PC-3 (cell line): ENCODE results near the gene TBX18. TPM values are rescaled to one million over a fixed set of nuclear protein-coding genes. Genes with fewer than 3 reads are reported as not detected.

Experiments used
- ATAC-seq: fragments of 200-7000 bp; cut with Tn5 transposase; 2 replicates; pipeline ENCODE4 v1.9.1; 2020; ENCODE audit warnings: mild to moderate bottlenecking, moderate library complexity
- BruUV-seq: library from RNA; stranded (reverse); fragments of 400-500 nt; replicated peaks from 2 replicates; lab custom pipeline; 2021; lab: Mats Ljungman, UMichigan
- CTCF ChIA-PET: fragments of 300-600 bp; sonication (Branson Sonifier 250); formaldehyde crosslinking; loops from one replicate; lab custom pipeline; 2022; ENCODE audit warnings: antibody characterized with exemption; lab: Charles Lee
- POLR2A ChIA-PET: fragments of 300-600 bp; sonication (Branson Sonifier 250); formaldehyde crosslinking; loops from one replicate; lab custom pipeline; 2022; ENCODE audit warnings: antibody characterized with exemption; ENCODE audit not compliant: unreplicated experiment; lab: Charles Lee
- DNase-seq: peaks from one replicate; pipeline ENCODE4 v3.0.0-alpha.2; 2015
- H2AFZ ChIP-seq: fragments of 300-600 bp; sonication (generic); 2 replicates; pipeline ENCODE4 v1.6.0; 2016; ENCODE audit warnings: antibody characterized with exemption, low read length
- H3F3A ChIP-seq: fragments of 300-600 bp; sonication (generic); one replicate; pipeline ENCODE4 v1.6.0; 2017; ENCODE audit warnings: antibody characterized with exemption, low read length, control low read depth, mild to moderate bottlenecking; ENCODE audit not compliant: unreplicated experiment
- H3K27ac ChIP-seq: fragments of 300-600 bp; sonication (generic); 2 replicates; pipeline ENCODE4 v1.5.1; 2016; ENCODE audit warnings: mild to moderate bottlenecking, low read length
- H3K27me3 ChIP-seq: fragments of 300-600 bp; sonication (generic); 2 replicates; pipeline ENCODE4 v1.6.1; 2016; ENCODE audit warnings: low read length, mixed read lengths
- H3K36me3 ChIP-seq: fragments of 300-600 bp; sonication (generic); 2 replicates; pipeline ENCODE4 v1.6.1; 2016; ENCODE audit warnings: low read depth, mixed run types, low read length, mixed read lengths
- H3K4me1 ChIP-seq: fragments of 300-600 bp; sonication (generic); 2 replicates; pipeline ENCODE4 v1.5.1; 2016; ENCODE audit warnings: low read length; ENCODE audit not compliant: insufficient read depth
- H3K4me2 ChIP-seq: fragments of 300-600 bp; sonication (generic); 2 replicates; pipeline ENCODE4 v1.6.0; 2016; ENCODE audit warnings: low read length
- H3K4me3 ChIP-seq: fragments of 300-600 bp; sonication (generic); 2 replicates; pipeline ENCODE4 v1.5.1; 2016; ENCODE audit warnings: mild to moderate bottlenecking, low read length, mixed read lengths
- H3K79me2 ChIP-seq: fragments of 300-600 bp; sonication (generic); 2 replicates; pipeline ENCODE4 v1.6.1; 2017; ENCODE audit warnings: low read length, mixed read lengths
- H3K9ac ChIP-seq: fragments of 300-600 bp; sonication (generic); 2 replicates; pipeline ENCODE4 v1.6.0; 2016; ENCODE audit warnings: mild to moderate bottlenecking, low read length
- H3K9me2 ChIP-seq: fragments of 300-600 bp; sonication (generic); replicated peaks from 2 replicates; pipeline ENCODE4 v1.6.1; 2016; ENCODE audit warnings: mixed run types, low read length, mixed read lengths
- H3K9me3 ChIP-seq: fragments of 300-600 bp; sonication (generic); 2 replicates; pipeline ENCODE4 v1.6.1; 2016; ENCODE audit warnings: low read length, mixed read lengths
- H4K20me1 ChIP-seq: fragments of 300-600 bp; sonication (generic); 2 replicates; pipeline ENCODE4 v1.6.1; 2016; ENCODE audit warnings: low read length, mixed read lengths
- CTCF ChIP-seq: fragments of 300-600 bp; sonication (generic); conservative IDR thresholded peaks from 2 replicates; pipeline ENCODE4 v1.5.1; 2017; ENCODE audit warnings: antibody characterized with exemption, low read depth, mild to moderate bottlenecking, low read length
- EZH2 ChIP-seq: fragments of 300-600 bp; sonication (generic); IDR thresholded peaks from one replicate; pipeline ENCODE4 v1.6.1; 2017; ENCODE audit warnings: antibody characterized with exemption, mild to moderate bottlenecking, low read length; ENCODE audit not compliant: unreplicated experiment
- EZH2phosphoT487 ChIP-seq: fragments of 300-600 bp; sonication (generic); IDR thresholded peaks from 2 replicates; pipeline ENCODE4 v1.6.1; 2018; ENCODE audit warnings: mild to moderate bottlenecking, antibody characterized with exemption, low read length, borderline replicate concordance
- intact Hi-C: fragments of 100-400 bp; cut with micrococcal nuclease; formaldehyde crosslinking; loops from 2 replicates; pipeline ENCODE4 v1.9.0; 2023
- total RNA-seq: library from RNA; depleted of rRNA; stranded (reverse); fragments of >200 nt; gene quantifications from 2 replicates; pipeline ENCODE4 v1.2.3, GENCODE V29; 2014

The TBX18 gene
- total RNA-seq, 1 experiment from 2014 or later: not detected

- no peak for DNase-seq
- H3F3A ChIP-seq: no peaks in the 10 kb centered on the region
- no peaks in the 10 kb centered on the region for H3K9me3 ChIP-seq
- no peak overlapping the region for H3K27ac ChIP-seq
- no peak for ATAC-seq
- H4K20me1 ChIP-seq: no peaks in the 10 kb centered on the region
- no peak overlapping the region for H3K4me2 ChIP-seq
- H3K4me1 ChIP-seq: no peaks in the 10 kb centered on the region
- no peaks in the 10 kb centered on the region for H3K9me2 ChIP-seq
- no peaks in the 10 kb centered on the region for H3K79me2 ChIP-seq
- ChIA-PET CTCF (no interaction called here), POLR2A (no interaction called here)
- TF ChIP-seq CTCF: no peak
- no peak for TF ChIP-seq EZH2
- TF ChIP-seq EZH2phosphoT487: no peak
- no peaks in the 10 kb centered on the region for H3K36me3 ChIP-seq
- no peak overlapping the region for H3K9ac ChIP-seq
- H2AFZ ChIP-seq: no peak overlapping the region
- intact Hi-C loops: no loop called here
- BruUV-seq: no TSS peak
- H3K27me3 ChIP-seq: peaks cover 24% of the 10 kb centered on the region
- H3K4me3 ChIP-seq: no peak overlapping the region
Observed at GRCh38 chr6:84731901-84732300, 32.5 kb downstream of the TBX18 start.

GRCh38 chr6:84731401-84731800 lies 33.0 kb downstream of the TBX18 start:
- Histone ChIP-seq H4K20me1 (no peaks in the 10 kb centered on the region), H2AFZ (no peak overlapping the region), H3K27me3 (peaks cover 19% of the 10 kb centered on the region), H3K27ac (no peak overlapping the region), H3K36me3 (no peaks in the 10 kb centered on the region), H3K4me2 (no peak overlapping the region), H3F3A (no peaks in the 10 kb centered on the region), H3K4me1 (no peaks in the 10 kb centered on the region), H3K4me3 (no peak overlapping the region), H3K9me2 (no peaks in the 10 kb centered on the region), H3K9ac (no peak overlapping the region), H3K79me2 (no peaks in the 10 kb centered on the region), H3K9me3 (no peaks in the 10 kb centered on the region)
- BruUV-seq: no TSS peak
- ATAC-seq: no peak
- DNase-seq: no peak
- ChIA-PET CTCF (no interaction called here), POLR2A (no interaction called here)
- TF ChIP-seq EZH2 (no peak), EZH2phosphoT487 (no peak)
- intact Hi-C loops: no loop called here

- H3K36me3 ChIP-seq: no peaks in the 10 kb centered on the region
- H3K9me3 ChIP-seq: no peaks in the 10 kb centered on the region
- no peaks in the 10 kb centered on the region for H4K20me1 ChIP-seq
- H3K4me2 ChIP-seq: no peak overlapping the region
- POLR2A ChIA-PET: no interaction called here
- peaks cover 16% of the 10 kb centered on the region; the same call in 1 of the 2 replicates for H3K27me3 ChIP-seq
- H3K9me2 ChIP-seq: no peaks in the 10 kb centered on the region
- intact Hi-C loops: no loop called here
- DNase-seq (peak; percentile 53), ATAC-seq (peak; percentile 27; the same call in 1 of the 2 replicates)
- CTCF ChIA-PET: no interaction called here
- no TSS peak for BruUV-seq
- no peaks in the 10 kb centered on the region for H3K79me2 ChIP-seq
- no peaks in the 10 kb centered on the region for H3K4me1 ChIP-seq
- no peak overlapping the region for H3K9ac ChIP-seq
- H3K4me3 ChIP-seq: no peak overlapping the region
- H2AFZ ChIP-seq: no peak overlapping the region
- no peak overlapping the region for H3K27ac ChIP-seq
- TF ChIP-seq EZH2: no peak
- TF ChIP-seq CTCF: peak; percentile 59
- no peaks in the 10 kb centered on the region for H3F3A ChIP-seq
Observed at GRCh38 chr6:84728602-84729001, 35.8 kb downstream of the TBX18 start.
